SK-N-SH treated with all-trans-retinoic acid at 6 μM for 48 hours (cell line): Measurements from ENCODE around the gene KAT5.
"Not testable (repeated sequence)": the region's sequence is repeated elsewhere in the genome, so short reads cannot be mapped to it uniquely, and the experiment has no call there.

ENCODE experiments used
- ARNTL ChIP-seq: fragments of 450-650 bp; formaldehyde crosslinking; IDR thresholded peaks from 2 replicates; pipeline ENCODE4 v1.5.0; 2020; ENCODE audit warnings: low read depth, mild to moderate bottlenecking, moderate library complexity, borderline replicate concordance
- ESRRG ChIP-seq: fragments of 250-450 bp; sonication (Bioruptor Pico); IDR thresholded peaks from 2 replicates; pipeline ENCODE4 v1.6.1; 2021; ENCODE audit warnings: mild to moderate bottlenecking

DNA sequence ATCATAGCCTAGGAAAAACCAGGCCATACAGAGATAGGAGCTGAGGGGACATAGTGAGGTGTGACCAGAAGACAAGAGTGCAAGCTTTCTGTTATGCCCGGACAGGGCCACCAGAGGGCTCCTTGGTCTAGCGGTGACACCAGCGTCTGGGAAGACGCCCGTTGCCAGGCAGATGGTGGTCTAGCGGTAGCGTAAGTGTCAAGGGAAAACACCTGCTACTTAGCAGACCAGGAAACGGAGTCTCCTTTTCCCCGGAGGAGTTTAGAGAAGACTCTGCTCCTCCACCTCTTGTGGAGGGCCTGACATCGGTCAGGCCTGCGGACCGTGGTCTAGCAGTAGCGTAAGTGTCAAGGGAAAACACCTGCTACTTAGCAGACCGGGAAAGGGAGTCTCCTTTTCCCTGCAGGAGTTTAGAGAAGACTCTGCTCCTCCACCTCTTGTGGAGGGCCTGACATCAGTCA lies 5.7 kb upstream of the KAT5 start:
- not testable (repeated sequence) for TF ChIP-seq ESRRG, ARNTL (CRISPR knock-in tag)
